Measurements from ENCODE around the gene CCDC187. TPM values are rescaled to one million over a fixed set of nuclear protein-coding genes. Genes with fewer than 3 reads are reported as not detected.

Gene CCDC187
- total and polyA plus RNA-seq, 2 of the 4 experiments (the other 2 are of a cell fraction) = not detected

DNA sequence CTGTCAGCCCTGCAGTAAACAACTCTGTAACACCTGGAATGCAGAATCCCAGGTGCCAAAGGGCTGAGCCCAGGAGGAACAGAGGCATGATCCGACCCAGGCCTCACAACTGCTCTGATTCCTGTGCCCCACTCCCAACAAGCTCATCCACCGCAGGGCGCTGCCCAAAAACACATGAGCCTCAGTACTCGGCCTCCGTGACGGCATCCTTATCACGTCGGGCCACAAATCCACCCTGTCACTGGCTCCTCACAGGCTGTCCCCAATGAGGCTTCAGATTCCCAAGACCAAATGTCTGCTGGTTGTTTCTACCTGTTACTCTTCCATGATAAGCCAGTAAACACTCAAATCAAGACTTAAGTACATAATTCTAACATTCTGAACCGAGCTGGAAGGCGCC lies 73.5 kb downstream of the CCDC187 start:
- Histone ChIP-seq H4K20me1 (ENCODE audit: insufficient read depth, low read length) (peaks cover 37% of the 10 kb centered on the region), H3K4ac (ENCODE audit: low read depth, low read length) (no peak overlapping the region), H3K14ac (replicated peaks; ENCODE audit: low read depth, low read length) (no peak overlapping the region), H2BK5ac (ENCODE audit: low read depth, low read length, poor library complexity, severe bottlenecking) (no peak overlapping the region), H2BK20ac (ENCODE audit: low read depth, low read length) (no peak overlapping the region), H3K4me1 (ENCODE audit: control insufficient read depth, insufficient read depth, low read length) (peaks cover 6% of the 10 kb centered on the region; the same call in 1 of the 2 replicates), H4K5ac (ENCODE audit: low read depth, low read length) (no peak overlapping the region), H3K23ac (ENCODE audit: low read depth, low read length) (no peak overlapping the region), H2AK9ac (replicated peaks; ENCODE audit: low read depth, low read length, poor library complexity) (no peak overlapping the region), H3K27ac (ENCODE audit: insufficient read depth, low read length) (no peak overlapping the region), H2AFZ (replicated peaks; ENCODE audit: low read length, poor library complexity) (no peak overlapping the region), H4K8ac (ENCODE audit: low read depth in 2 of 2, low read length in 2 of 2) (no peak overlapping the region), H3K18ac (ENCODE audit: low read depth, low read length) (no peak overlapping the region), H3K27me3 (ENCODE audit: control insufficient read depth, insufficient read depth, low read length) (no peaks in the 10 kb centered on the region), H3K56ac (ENCODE audit: extremely low read depth, insufficient read depth, low read length) (no peak overlapping the region), H2AK5ac (ENCODE audit: low read depth, low read length) (no peak overlapping the region), H3K9me3 (ENCODE audit: control insufficient read depth, insufficient read depth, low read length) (no peaks in the 10 kb centered on the region), H2BK120ac (ENCODE audit: low read depth, low read length) (no peak overlapping the region), H2BK15ac (ENCODE audit: low read depth, low read length) (no peak overlapping the region), H3K36me3 (ENCODE audit: control insufficient read depth, insufficient read depth, low read length) (peaks cover 3% of the 10 kb centered on the region), H3K79me1 (ENCODE audit: low read depth in 1 of 2, low read length in 2 of 2) (peaks cover 8 to 43% of the 10 kb centered on the region in 2 experiments), H3K4me3 (ENCODE audit: insufficient read depth, low read depth, low read length) (no peak overlapping the region), H3K9me1 (ENCODE audit: insufficient read depth, low read length) (peaks cover 6% of the 10 kb centered on the region; the same call in 1 of the 2 replicates), H4K91ac (ENCODE audit: insufficient read depth, low read depth, low read length) (no peak overlapping the region), H3K9ac (ENCODE audit: low read depth, low read length) (no peak overlapping the region), H3K4me2 (ENCODE audit: low read depth, low read length) (no peak overlapping the region)
- DNase-seq (no peak), ATAC-seq (ENCODE audit: low read depth) (no peak)
- TF ChIP-seq POLR2A (IDR thresholded peaks at IDR 0.05; ENCODE audit: low read depth, low read length) (no peak), RCOR1 (IDR thresholded peaks at IDR 0.05; ENCODE audit: insufficient replicate concordance, low read length) (no peak), MAFK (IDR thresholded peaks at IDR 0.05; ENCODE audit: low read depth, low read length) (no peak), CHD1 (IDR thresholded peaks at IDR 0.05; ENCODE audit: low read depth, low read length) (no peak), MXI1 (IDR thresholded peaks at IDR 0.05; ENCODE audit: borderline replicate concordance, low read depth, low read length) (no peak), SMC3 (IDR thresholded peaks at IDR 0.05; ENCODE audit: low read depth, low read length) (no peak), FOS (IDR thresholded peaks at IDR 0.05; ENCODE audit: low read depth, low read length) (no peak), NFE2L2 (IDR thresholded peaks at IDR 0.05; ENCODE audit: low read depth, low read length) (no peak), MAZ (IDR thresholded peaks at IDR 0.05; ENCODE audit: borderline replicate concordance, low read depth, low read length) (no peak), RFX5 (IDR thresholded peaks at IDR 0.05; ENCODE audit: low read depth, low read length) (no peak), BHLHE40 (IDR thresholded peaks at IDR 0.05; ENCODE audit: low read depth, low read length) (no peak), CEBPB (IDR thresholded peaks at IDR 0.05; ENCODE audit: low read depth, low read length) (no peak)
- TF ChIP-seq, protein P1, sequence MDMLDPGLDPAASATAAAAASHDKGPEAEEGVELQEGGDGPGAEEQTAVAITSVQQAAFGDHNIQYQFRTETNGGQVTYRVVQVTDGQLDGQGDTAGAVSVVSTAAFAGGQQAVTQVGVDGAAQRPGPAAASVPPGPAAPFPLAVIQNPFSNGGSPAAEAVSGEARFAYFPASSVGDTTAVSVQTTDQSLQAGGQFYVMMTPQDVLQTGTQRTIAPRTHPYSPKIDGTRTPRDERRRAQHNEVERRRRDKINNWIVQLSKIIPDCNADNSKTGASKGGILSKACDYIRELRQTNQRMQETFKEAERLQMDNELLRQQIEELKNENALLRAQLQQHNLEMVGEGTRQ (IDR thresholded peaks at IDR 0.05; ENCODE audit: low read depth, low read length) = no peak
- 84% methylated on average over 6 of the region's 10 CpGs; no CpG with 5 or more reads in 1 of the 2 experiments for WGBS, 2 experiments (ENCODE audit: extremely low coverage in 2 of 2, insufficient read length in 1 of 2)
- intact Hi-C loops (cut with micrococcal nuclease) = no loop called here
- dilution Hi-C loops (cut with HindIII; ENCODE audit: low sequenced_read_pairs, unreplicated experiment) = no loop called here
- BruUV-seq (replicated peaks) = no TSS peak
- ChIA-PET POLR2A (ENCODE audit: unreplicated experiment) (no interaction called here), CTCF (no interaction called here)
- in situ Hi-C loops (cut with MboI; ENCODE audit: low sequenced_read_pairs) = no loop called here
